Measurements from ENCODE around the gene PPP1R36. TPM values are rescaled to one million over a fixed set of nuclear protein-coding genes. Genes with fewer than 3 reads are reported as not detected.
A peak's percentile ranks its signal among the peaks of the same experiment; 100 is the strongest.
"Not testable (repeated sequence)": the region's sequence is repeated elsewhere in the genome, so short reads cannot be mapped to it uniquely, and the experiment has no call there.

PPP1R36 gene
- total and polyA plus RNA-seq, 7 donors: 1.1 to 8.6 (median 2.3) TPM; not detected in 2

- no peaks in the 10 kb centered on the region for H3K9me3 ChIP-seq
- H3K4me3 ChIP-seq: no peak overlapping the region
- peak overlapping the region; percentile 24 to 59 (median 50) for H3K27ac ChIP-seq
- H3K36me3 ChIP-seq: no peaks in the 10 kb centered on the region
- no peaks in the 10 kb centered on the region for H3K27me3 ChIP-seq
- 91 to 92% methylated on average over 1 of the region's 1 CpG for WGBS, 2 donors
- TF ChIP-seq POLR2A (IDR thresholded peaks at IDR 0.05) (no peak), CTCF (IDR thresholded peaks at IDR 0.05) (no peak)
- H3K4me1 ChIP-seq: peaks cover 0 to 23% (median 15%) of the 10 kb centered on the region in 4 donors
- no peak for DNase-seq
- intact Hi-C loops (cut with DNase I): no loop called here
These were observed 745 bp upstream of the PPP1R36 start for GRCh38 chr14:64549016-64549415.

DNA sequence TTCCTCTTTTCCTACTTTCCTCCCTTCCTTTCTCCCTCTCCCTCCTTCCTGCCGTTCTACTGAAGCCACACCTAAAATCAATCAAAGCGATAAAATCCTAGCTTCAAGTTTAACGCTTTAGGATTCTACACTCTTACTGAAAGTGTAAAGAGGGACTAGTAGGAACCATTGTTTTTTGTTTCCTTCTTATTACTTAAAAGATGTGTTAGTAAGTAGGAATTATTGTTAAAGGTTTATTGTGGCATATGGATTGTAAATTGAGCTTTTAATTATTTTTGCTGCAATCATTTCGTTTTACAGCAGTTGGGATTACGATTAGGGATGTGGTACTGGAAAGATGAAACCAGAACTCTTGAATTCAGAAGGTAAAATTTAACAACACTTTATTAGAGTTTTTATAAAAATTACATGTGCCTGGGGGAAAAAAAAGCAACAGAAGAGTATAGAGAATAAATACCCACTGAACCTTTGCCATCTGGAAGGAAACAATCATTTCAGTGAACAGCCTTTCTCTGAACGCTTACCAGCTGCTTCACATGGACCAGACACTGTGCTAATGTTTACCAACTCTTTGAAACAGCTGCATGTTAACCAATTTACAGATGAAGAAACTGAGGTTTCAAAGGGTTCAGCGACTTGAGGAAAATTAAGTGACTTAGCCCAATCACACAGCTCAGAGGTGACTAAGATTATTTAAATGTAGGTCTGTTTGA is 1.0 kb downstream of the PPP1R36 start:
- Histone ChIP-seq H3K4me3 (no peak overlapping the region), H3K27me3 (no peaks in the 10 kb centered on the region), H3K27ac (peak overlapping the region in 2 of 4 donors; percentile 8 to 59), H3K9me3 (no peaks in the 10 kb centered on the region), H3K4me1 (peaks cover 0 to 18% (median 11%) of the 10 kb centered on the region in 4 donors), H3K36me3 (no peaks in the 10 kb centered on the region)
- DNase-seq: no peak
- WGBS, 2 donors: 19 to 53% methylated on average over 7 of the region's 7 CpGs
- intact Hi-C loops (cut with DNase I): no loop called here
- TF ChIP-seq EP300 (IDR thresholded peaks at IDR 0.05): no peak
- no peak for TF ChIP-seq POLR2AphosphoS5 (IDR thresholded peaks at IDR 0.05)
- TF ChIP-seq CTCF (IDR thresholded peaks at IDR 0.05): no peak
- TF ChIP-seq POLR2A (IDR thresholded peaks at IDR 0.05): no peak

DNA sequence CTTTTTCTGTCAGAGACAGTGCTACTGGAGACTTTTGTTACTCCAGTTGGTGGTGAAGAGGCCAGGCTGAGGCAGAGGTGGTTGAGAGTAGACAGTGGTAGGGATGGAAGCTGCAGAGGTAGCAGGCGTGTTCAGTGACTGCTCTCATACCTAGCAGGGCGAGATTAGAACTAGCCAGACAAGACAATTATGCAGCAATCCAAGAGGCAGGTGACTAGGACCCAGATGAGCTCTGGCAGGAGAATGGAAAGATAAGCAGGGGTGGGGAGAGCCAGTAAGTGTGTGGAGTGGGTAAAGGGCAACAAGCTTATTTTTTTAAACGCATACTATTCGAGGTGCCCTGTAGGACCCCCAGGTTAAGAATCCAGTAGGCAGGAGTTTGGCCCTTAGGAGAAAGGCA is 4.8 kb downstream of the PPP1R36 start:
- Histone ChIP-seq H3K9me3 (no peaks in the 10 kb centered on the region), H3K4me3 (no peak overlapping the region), H3K36me3 (no peaks in the 10 kb centered on the region), H3K27ac (no peak overlapping the region), H3K4me1 (peaks cover 0 to 11% (median 5%) of the 10 kb centered on the region in 4 donors), H3K27me3 (no peaks in the 10 kb centered on the region)
- intact Hi-C loops (cut with DNase I): no loop called here
- 21 to 67% methylated on average over 4 of the region's 4 CpGs for WGBS, 2 donors
- DNase-seq: no peak
- TF ChIP-seq CTCF (IDR thresholded peaks at IDR 0.05) (no peak), POLR2A (IDR thresholded peaks at IDR 0.05) (no peak), EP300 (IDR thresholded peaks at IDR 0.05) (no peak)

- no peaks in the 10 kb centered on the region for H3K9me3 ChIP-seq
- no peak for DNase-seq
- H3K27me3 ChIP-seq: no peaks in the 10 kb centered on the region
- no peaks in the 10 kb centered on the region for H3K36me3 ChIP-seq
- TF ChIP-seq POLR2A (IDR thresholded peaks at IDR 0.05) (no peak), EP300 (IDR thresholded peaks at IDR 0.05) (no peak), POLR2AphosphoS5 (IDR thresholded peaks at IDR 0.05) (no peak), CTCF (IDR thresholded peaks at IDR 0.05) (no peak)
- no peaks in the 10 kb centered on the region for H3K4me1 ChIP-seq
- WGBS, 2 donors: 96 to 99% methylated on average over 5 of the region's 5 CpGs
- intact Hi-C loops (cut with DNase I): no loop called here
- H3K27ac ChIP-seq: no peak overlapping the region
- no peak overlapping the region for H3K4me3 ChIP-seq
These were observed 6.8 kb downstream of the PPP1R36 start for GRCh38 chr14:64556526-64556925.

DNA sequence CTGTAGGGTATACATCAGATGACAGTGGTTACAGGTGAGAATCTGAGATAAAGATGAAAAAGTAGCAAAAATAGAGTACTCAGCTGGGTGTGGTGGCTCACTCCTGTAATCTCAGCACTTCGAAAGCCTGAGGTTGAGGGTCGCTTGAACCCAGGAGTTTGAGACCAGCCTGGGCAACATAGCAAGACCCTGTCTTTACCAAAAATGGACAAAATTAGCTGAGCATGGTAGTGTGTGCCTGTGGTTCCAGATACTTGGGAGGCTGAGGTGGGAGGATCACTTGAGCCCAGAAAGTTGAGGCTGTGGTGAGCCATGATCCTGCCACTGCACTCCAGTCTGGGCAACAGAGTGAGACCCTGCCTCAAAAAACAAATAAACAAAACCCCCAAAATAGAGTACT is 8.5 kb downstream of the PPP1R36 start:
- DNase-seq; H3K4me3 ChIP-seq; H3K27ac ChIP-seq; intact Hi-C loops (cut with DNase I); H3K9me3 ChIP-seq; H3K36me3 ChIP-seq; H3K4me1 ChIP-seq; H3K27me3 ChIP-seq: not testable (repeated sequence)
- 95 to 97% methylated on average over 2 of the region's 2 CpGs for WGBS, 2 donors

Data from sigmoid colon (tissue), 7 donors.